T-helper 17 cell (primary cell): ENCODE results near the gene MYT1. TPM values are rescaled to one million over a fixed set of nuclear protein-coding genes. Genes with fewer than 3 reads are reported as not detected.
A peak's percentile ranks its signal among the peaks of the same experiment; 100 is the strongest.

Experiments
- ATAC-seq: fragments of 150-1000 bp; cut with Tn5 transposase; 2 replicates; pipeline ENCODE4 v1.10.0; 2021; ENCODE audit warnings: mild to moderate bottlenecking, moderate library complexity
- DNase-seq, 3 donors: peaks; one replicate each; pipeline versions ENCODE4 v3.0.0 to v3.0.0-alpha.2; 2020 to 2021
- H3K9me3 ChIP-seq: one replicate; pipeline ENCODE4 v1.7.0; 2013; ENCODE audit warnings: low read length, mild to moderate bottlenecking; ENCODE audit not compliant: control insufficient read depth, poor library complexity, severe bottlenecking
- H3K27ac Mint-ChIP-seq: one replicate; pipeline ENCODE4 v1.8.0; 2022; ENCODE audit warnings: mild to moderate bottlenecking, moderate library complexity, mixed read lengths
- H3K27me3 Mint-ChIP-seq: one replicate; pipeline ENCODE4 v1.8.0; 2022; ENCODE audit warnings: mixed read lengths
- H3K36me3 Mint-ChIP-seq: one replicate; pipeline ENCODE4 v1.8.0; 2022; ENCODE audit warnings: low read depth, mixed read lengths
- H3K4me1 Mint-ChIP-seq: one replicate; pipeline ENCODE4 v1.8.0; 2022; ENCODE audit warnings: mild to moderate bottlenecking, mixed read lengths
- H3K4me3 Mint-ChIP-seq: one replicate; pipeline ENCODE4 v1.8.0; 2022; ENCODE audit warnings: mild to moderate bottlenecking, moderate library complexity, mixed read lengths
- total RNA-seq, 4 donors: library from RNA in 2 of 4; stranded (reverse) in 2 of 4; gene quantifications; one replicate each; pipeline ENCODE4 v1.2.3 and lab custom pipeline; 2022 to 2026

The MYT1 gene
- total RNA-seq, 2 donors from 2014 or later = not detected

DNA sequence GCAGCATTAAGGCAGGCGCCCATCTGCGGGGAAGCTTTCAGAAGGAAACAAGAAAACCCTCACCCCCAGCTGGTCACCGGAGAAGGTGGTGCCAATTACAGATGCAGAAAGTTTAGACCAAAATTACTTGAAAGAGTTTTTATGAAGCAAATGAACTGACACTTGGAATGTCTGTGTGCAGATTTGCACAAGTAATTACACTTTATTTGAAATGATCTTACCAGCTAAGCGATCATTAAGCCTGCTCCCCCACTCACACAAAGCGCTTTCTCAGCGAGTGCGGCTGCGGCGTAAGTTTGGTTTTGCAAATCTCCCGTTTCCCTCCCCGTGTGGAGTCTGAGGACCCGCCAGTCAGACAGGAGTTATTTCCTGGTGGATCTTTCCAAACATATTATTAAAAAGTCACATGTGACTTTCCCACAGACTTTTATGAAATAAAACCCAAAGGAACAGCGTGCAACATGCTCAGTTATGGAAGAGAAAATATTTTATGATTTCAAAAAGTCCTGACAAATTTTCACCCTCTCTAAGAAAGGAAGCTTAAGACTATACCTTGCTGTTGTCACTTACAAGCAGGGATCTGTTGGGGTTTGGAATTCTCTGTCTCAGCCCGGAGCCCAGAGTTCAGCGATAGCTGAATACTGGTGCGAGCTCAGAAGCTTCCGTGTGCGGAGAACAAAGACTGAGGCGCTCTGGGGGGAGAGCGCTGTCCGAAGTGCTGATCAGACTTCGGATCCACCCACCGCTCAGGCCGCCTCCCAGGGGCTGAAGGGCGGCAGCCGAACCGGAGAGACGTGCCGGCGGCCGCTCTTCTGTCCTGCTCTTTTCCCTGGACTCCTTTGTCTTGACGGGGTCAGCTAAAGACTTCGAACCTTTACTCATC is 2.7 kb upstream of the MYT1 start:
- H3K36me3 Mint-ChIP-seq = peaks cover 3% of the 10 kb centered on the region
- H3K4me1 Mint-ChIP-seq = peaks cover 7% of the 10 kb centered on the region
- no peaks in the 10 kb centered on the region for H3K9me3 ChIP-seq
- peaks cover 60% of the 10 kb centered on the region for H3K27me3 Mint-ChIP-seq
- DNase-seq (no peak), ATAC-seq (peak; percentile 51)
- H3K4me3 Mint-ChIP-seq = no peak overlapping the region
- H3K27ac Mint-ChIP-seq = no peak overlapping the region

DNA sequence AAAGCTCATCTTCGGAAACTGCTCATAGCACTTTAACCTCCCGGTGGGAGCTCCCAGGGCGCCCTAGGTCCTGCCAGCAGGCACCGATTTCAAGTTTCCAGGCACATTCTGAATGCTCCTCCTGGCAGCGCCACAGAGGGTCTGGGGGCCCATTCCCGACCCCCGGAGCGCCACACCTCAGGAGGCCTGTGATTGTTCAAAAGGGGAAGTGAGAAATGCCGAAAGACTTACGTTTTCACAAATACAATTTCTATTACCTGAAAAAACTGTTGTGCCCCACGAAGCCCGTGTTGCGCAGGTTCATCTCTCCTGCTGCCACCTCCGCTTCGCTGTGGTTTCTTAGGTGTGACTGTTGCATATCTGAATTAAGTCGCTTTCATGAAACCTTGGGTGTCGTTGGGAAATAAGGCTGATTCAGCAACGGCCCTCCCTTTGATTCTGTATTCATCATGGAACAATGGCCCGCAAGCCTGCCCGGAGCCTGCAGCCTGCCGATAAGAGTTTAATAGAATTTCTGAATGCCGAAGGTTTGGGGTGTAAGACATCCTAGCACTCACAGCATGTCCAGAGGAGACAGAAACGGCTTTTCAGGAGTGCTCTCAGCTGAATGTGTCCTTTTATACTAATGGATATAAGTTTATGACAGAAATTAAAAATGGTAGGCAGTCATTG is 1.9 kb upstream of the MYT1 start:
- H3K27ac Mint-ChIP-seq = no peak overlapping the region
- no peak overlapping the region for H3K4me3 Mint-ChIP-seq
- H3K27me3 Mint-ChIP-seq = peaks cover 68% of the 10 kb centered on the region
- H3K4me1 Mint-ChIP-seq = peaks cover 7% of the 10 kb centered on the region
- ATAC-seq = no peak
- no peaks in the 10 kb centered on the region for H3K9me3 ChIP-seq
- peaks cover 3% of the 10 kb centered on the region for H3K36me3 Mint-ChIP-seq
- DNase-seq = no peak

DNA sequence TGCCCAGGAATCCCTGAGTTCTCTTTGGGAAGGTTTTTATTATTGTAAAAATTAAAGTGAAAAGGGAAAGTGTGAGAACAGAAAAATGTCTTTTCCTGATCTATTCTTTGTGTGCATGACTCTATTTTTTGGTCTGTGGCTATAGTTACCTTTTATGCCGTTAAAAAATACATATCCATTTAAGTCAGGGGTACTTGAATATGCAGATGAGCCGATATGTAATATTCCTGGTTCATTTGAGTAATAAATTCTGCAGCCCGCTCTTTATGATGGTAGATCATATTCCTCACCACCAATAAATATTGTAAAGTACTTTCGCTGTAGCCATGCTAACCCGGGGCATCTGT is 503 bp upstream of the MYT1 start:
- no peak for ATAC-seq
- no peak overlapping the region for H3K4me3 Mint-ChIP-seq
- no peaks in the 10 kb centered on the region for H3K9me3 ChIP-seq
- H3K27me3 Mint-ChIP-seq = peaks cover 82% of the 10 kb centered on the region
- peaks cover 7% of the 10 kb centered on the region for H3K4me1 Mint-ChIP-seq
- no peak overlapping the region for H3K27ac Mint-ChIP-seq
- H3K36me3 Mint-ChIP-seq = peaks cover 3% of the 10 kb centered on the region
- DNase-seq = no peak

DNA sequence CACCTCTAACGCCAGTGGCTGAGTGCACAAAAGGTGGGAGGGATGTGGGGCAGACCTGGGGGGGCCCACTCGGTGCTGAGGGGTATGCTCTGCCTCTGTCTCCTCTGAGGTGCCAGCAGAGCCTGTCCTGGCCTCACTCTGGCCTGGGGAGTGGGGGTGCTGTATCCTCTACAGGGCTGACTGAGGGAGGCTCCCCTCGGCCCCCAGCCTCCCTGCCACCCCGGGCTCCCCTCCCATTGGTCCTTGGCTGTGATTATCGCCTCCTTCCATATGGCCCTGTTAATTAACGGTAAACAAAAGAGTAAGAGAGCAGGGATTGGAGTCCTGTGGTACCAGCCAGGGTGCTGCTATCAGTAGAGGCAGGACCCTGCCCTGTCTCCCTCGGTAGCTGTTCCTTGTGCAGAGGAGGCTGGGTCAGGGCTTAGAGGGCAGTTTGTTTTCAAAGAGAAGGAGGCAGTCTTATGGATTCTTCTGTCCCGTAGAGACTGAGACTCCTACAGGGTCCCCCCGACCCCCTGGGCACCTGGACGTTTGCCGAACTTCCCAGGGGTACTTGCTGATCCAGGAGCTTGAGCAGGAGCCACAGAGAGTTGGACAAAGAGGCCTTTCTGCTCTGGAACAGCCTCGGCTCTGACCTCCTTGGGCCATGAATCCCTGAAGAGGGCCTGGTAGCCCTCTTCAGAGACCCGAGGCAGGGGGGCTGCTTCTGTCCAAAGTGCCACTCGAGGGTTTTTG is 1.8 kb downstream of the MYT1 start:
- H3K27ac Mint-ChIP-seq = no peak overlapping the region
- peaks cover 84% of the 10 kb centered on the region for H3K27me3 Mint-ChIP-seq
- H3K4me3 Mint-ChIP-seq = no peak overlapping the region
- ATAC-seq (no peak), DNase-seq (no peak)
- H3K4me1 Mint-ChIP-seq = peaks cover 4% of the 10 kb centered on the region
- H3K36me3 Mint-ChIP-seq = no peaks in the 10 kb centered on the region
- H3K9me3 ChIP-seq = no peaks in the 10 kb centered on the region

- no peak for DNase-seq
- H3K27me3 Mint-ChIP-seq = peaks cover 74% of the 10 kb centered on the region
- no peaks in the 10 kb centered on the region for H3K9me3 ChIP-seq
- H3K36me3 Mint-ChIP-seq = no peaks in the 10 kb centered on the region
- ATAC-seq = no peak
- H3K27ac Mint-ChIP-seq = no peak overlapping the region
- H3K4me3 Mint-ChIP-seq = no peak overlapping the region
- peaks cover 2% of the 10 kb centered on the region for H3K4me1 Mint-ChIP-seq
Observed at GRCh38 chr20:64166721-64167615, 2.7 kb downstream of the MYT1 start.

DNA sequence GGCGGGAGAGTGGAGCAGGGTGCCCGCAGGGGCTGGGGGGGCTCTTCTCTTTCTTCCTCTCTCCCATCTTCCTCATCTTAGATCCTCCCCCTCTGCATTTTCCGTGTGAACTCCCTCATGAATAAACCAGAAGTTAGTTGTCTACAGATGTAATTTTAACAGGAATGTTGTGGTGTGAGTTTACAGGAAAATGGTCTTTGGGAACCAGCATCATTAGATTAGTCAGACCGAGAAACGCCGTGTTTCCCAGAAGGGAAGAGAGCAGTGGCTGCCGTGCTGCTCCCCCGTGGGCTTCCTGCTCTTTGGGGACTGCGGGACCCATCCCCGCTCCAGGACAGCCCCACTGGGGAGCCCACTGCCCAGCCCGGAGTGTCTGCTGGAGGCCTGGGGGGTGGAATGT is 3.4 kb downstream of the MYT1 start:
- peaks cover 69% of the 10 kb centered on the region for H3K27me3 Mint-ChIP-seq
- DNase-seq (no peak), ATAC-seq (no peak)
- H3K4me1 Mint-ChIP-seq = no peaks in the 10 kb centered on the region
- no peak overlapping the region for H3K27ac Mint-ChIP-seq
- no peaks in the 10 kb centered on the region for H3K9me3 ChIP-seq
- no peaks in the 10 kb centered on the region for H3K36me3 Mint-ChIP-seq
- H3K4me3 Mint-ChIP-seq = no peak overlapping the region

DNA sequence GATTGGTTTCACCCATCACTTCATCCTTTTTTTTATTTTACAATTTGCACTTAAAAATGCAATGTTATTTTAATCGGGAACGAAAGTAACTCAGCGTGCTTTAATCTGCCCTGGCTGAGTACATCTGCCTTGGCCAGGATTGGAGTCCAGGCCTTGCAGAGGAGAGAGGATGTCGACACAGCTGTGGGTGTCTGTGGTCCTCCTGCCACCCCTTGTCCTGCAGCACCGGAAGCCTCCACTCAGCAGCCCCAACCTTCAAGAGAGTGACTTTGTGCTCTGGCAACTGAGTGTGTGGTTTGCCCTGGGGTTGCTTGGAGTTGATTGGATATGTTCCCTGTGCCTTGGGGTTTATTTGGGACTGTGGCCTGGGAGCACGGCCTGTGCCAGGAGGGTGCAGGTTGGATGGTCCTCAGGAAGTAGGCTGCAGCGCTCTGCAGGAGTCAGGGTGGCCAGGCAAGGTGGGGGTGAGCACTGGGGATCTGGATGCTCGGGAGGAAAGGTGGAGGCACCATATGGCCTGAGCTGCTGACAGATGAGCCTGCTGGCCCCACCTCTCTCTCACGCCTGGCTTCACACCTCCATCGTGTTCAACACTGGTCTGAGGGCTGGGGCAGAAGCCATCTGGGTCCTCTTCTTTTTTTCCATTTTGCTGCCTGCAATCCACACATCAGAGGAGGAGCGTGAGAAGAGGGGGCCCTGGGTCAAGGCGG is 4.3 kb downstream of the MYT1 start:
- H3K4me3 Mint-ChIP-seq = no peak overlapping the region
- H3K4me1 Mint-ChIP-seq = no peaks in the 10 kb centered on the region
- H3K36me3 Mint-ChIP-seq = no peaks in the 10 kb centered on the region
- no peak overlapping the region for H3K27ac Mint-ChIP-seq
- peaks cover 66% of the 10 kb centered on the region for H3K27me3 Mint-ChIP-seq
- DNase-seq (no peak), ATAC-seq (no peak)
- no peaks in the 10 kb centered on the region for H3K9me3 ChIP-seq

DNA sequence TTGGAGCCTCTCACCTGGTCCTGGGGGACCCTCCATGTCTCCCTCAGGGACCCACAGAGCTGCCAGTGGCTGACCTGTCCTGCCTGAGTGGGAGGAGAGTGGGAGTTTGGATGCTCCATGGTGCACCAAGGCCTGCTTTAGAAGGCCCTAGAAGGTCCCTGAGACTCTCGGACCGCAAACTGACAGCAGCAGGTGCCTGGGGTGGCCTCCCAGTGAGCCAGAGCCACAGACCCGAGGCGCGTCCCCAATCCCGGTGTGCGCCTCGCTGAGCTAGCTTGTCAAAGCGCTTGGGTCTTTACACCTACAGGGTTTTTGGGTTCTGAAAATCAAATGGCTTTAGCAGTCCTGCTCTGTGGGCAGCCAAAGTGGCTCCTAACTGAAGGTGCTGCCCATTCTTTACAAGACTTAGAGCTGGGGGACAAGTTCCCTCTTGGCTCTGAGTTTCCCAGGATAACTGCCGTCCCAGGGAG is 4.9 kb downstream of the MYT1 start:
- H3K9me3 ChIP-seq = no peaks in the 10 kb centered on the region
- DNase-seq (no peak), ATAC-seq (no peak)
- Mint-ChIP-seq H3K27me3 (peaks cover 60% of the 10 kb centered on the region), H3K27ac (no peak overlapping the region), H3K36me3 (no peaks in the 10 kb centered on the region), H3K4me1 (no peaks in the 10 kb centered on the region), H3K4me3 (no peak overlapping the region)

GRCh38 chr20:64171211-64171610 is 7.0 kb downstream of the MYT1 start:
- Mint-ChIP-seq H3K4me1 (no peaks in the 10 kb centered on the region), H3K27me3 (peaks cover 42% of the 10 kb centered on the region), H3K27ac (no peak overlapping the region), H3K36me3 (no peaks in the 10 kb centered on the region), H3K4me3 (no peak overlapping the region)
- H3K9me3 ChIP-seq = no peaks in the 10 kb centered on the region
- ATAC-seq (no peak), DNase-seq (no peak)

- Mint-ChIP-seq H3K4me3 (no peak overlapping the region), H3K4me1 (peaks cover 3% of the 10 kb centered on the region), H3K27me3 (peaks cover 27% of the 10 kb centered on the region), H3K36me3 (no peaks in the 10 kb centered on the region), H3K27ac (no peak overlapping the region)
- ATAC-seq (no peak), DNase-seq (no peak)
- no peaks in the 10 kb centered on the region for H3K9me3 ChIP-seq
Observed at GRCh38 chr20:64173116-64173515, 8.9 kb downstream of the MYT1 start.

GRCh38 chr20:64176551-64176950 is 12.3 kb downstream of the MYT1 start:
- Mint-ChIP-seq H3K36me3 (no peaks in the 10 kb centered on the region), H3K4me1 (peaks cover 20% of the 10 kb centered on the region), H3K27me3 (peaks cover 13% of the 10 kb centered on the region), H3K27ac (no peak overlapping the region), H3K4me3 (no peak overlapping the region)
- no peak for DNase-seq
- no peaks in the 10 kb centered on the region for H3K9me3 ChIP-seq
- ATAC-seq = no peak

GRCh38 chr20:64176971-64177370 is 12.7 kb downstream of the MYT1 start:
- no peaks in the 10 kb centered on the region for H3K9me3 ChIP-seq
- DNase-seq = no peak
- no peak for ATAC-seq
- H3K4me1 Mint-ChIP-seq = peaks cover 20% of the 10 kb centered on the region
- no peak overlapping the region for H3K4me3 Mint-ChIP-seq
- H3K27ac Mint-ChIP-seq = no peak overlapping the region
- H3K27me3 Mint-ChIP-seq = peaks cover 17% of the 10 kb centered on the region
- H3K36me3 Mint-ChIP-seq = no peaks in the 10 kb centered on the region
